Nephron progenitor cell (in vitro differentiated cells): ENCODE data around the gene PPP6R1.

Source experiments
- DNase-seq: peaks from one replicate; pipeline ENCODE4 v3.0.0; 2021
- H3K27ac Mint-ChIP-seq: 2 replicates; pipeline ENCODE4 v1.8.0; 2021; ENCODE audit warnings: mild to moderate bottlenecking, moderate library complexity, mixed read lengths
- H3K27me3 Mint-ChIP-seq: 2 replicates; pipeline ENCODE4 v1.8.0; 2021; ENCODE audit warnings: mild to moderate bottlenecking, low read depth, mixed read lengths; ENCODE audit not compliant: poor library complexity
- H3K36me3 Mint-ChIP-seq: 2 replicates; pipeline ENCODE4 v1.8.0; 2021; ENCODE audit warnings: low read depth, mixed read lengths
- H3K4me1 Mint-ChIP-seq: 2 replicates; pipeline ENCODE4 v1.8.0; 2021; ENCODE audit warnings: mixed read lengths
- H3K4me3 Mint-ChIP-seq: 2 replicates; pipeline ENCODE4 v1.8.0; 2021; ENCODE audit warnings: mild to moderate bottlenecking, moderate library complexity, mixed read lengths
- H3K9me3 Mint-ChIP-seq: 2 replicates; pipeline ENCODE4 v1.8.0; 2021; ENCODE audit warnings: mild to moderate bottlenecking, moderate library complexity, mixed read lengths
- CTCF ChIP-seq: fragments of 200-600 bp; sonication (generic); IDR thresholded peaks from 2 replicates; pipeline ENCODE4 v1.5.0; 2021; ENCODE audit warnings: antibody characterized with exemption

PPP6R1 gene

DNA sequence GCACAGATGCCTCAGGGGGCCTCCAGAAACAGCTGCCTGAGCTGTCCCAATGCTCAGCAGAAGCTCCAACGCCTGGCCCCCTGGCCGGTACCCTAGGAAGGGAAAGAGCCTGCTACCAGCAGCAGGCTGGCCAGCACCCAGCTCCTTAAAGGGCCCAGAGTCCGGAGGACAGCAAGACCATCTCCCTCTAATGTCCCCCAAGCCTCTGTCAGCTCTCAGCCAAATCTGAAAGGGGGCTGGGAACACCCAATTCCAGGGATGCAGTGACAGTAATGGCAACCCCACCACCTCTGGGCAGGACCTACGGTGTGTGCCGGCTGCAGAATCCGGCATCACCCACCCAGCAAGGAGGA, 4.2 kb downstream of the PPP6R1 start:
- H3K36me3 Mint-ChIP-seq, result no peaks in the 10 kb centered on the region
- no peaks in the 10 kb centered on the region for H3K9me3 Mint-ChIP-seq
- H3K4me3 Mint-ChIP-seq, result peak overlapping the region; percentile 65
- DNase-seq, result no peak
- peaks cover 73% of the 10 kb centered on the region for H3K4me1 Mint-ChIP-seq
- H3K27me3 Mint-ChIP-seq, result no peaks in the 10 kb centered on the region
- peak overlapping the region; percentile 88 for H3K27ac Mint-ChIP-seq
- no peak for TF ChIP-seq CTCF

- H3K36me3 Mint-ChIP-seq, result no peaks in the 10 kb centered on the region
- no peaks in the 10 kb centered on the region for H3K9me3 Mint-ChIP-seq
- DNase-seq, result no peak
- TF ChIP-seq CTCF, result no peak
- H3K4me3 Mint-ChIP-seq, result peak overlapping the region; percentile 65
- peak overlapping the region; percentile 88 for H3K27ac Mint-ChIP-seq
- H3K27me3 Mint-ChIP-seq, result no peaks in the 10 kb centered on the region
- H3K4me1 Mint-ChIP-seq, result peaks cover 71% of the 10 kb centered on the region
These were observed 4.8 kb downstream of the PPP6R1 start for GRCh38 chr19:55253842-55254624.

GRCh38 chr19:55252760-55253663, 5.8 kb downstream of the PPP6R1 start:
- Mint-ChIP-seq H3K9me3 (no peaks in the 10 kb centered on the region), H3K4me3 (no peak overlapping the region), H3K4me1 (peaks cover 81% of the 10 kb centered on the region), H3K27me3 (no peaks in the 10 kb centered on the region), H3K36me3 (no peaks in the 10 kb centered on the region), H3K27ac (peak overlapping the region; percentile 55)
- no peak for DNase-seq
- no peak for TF ChIP-seq CTCF

DNA sequence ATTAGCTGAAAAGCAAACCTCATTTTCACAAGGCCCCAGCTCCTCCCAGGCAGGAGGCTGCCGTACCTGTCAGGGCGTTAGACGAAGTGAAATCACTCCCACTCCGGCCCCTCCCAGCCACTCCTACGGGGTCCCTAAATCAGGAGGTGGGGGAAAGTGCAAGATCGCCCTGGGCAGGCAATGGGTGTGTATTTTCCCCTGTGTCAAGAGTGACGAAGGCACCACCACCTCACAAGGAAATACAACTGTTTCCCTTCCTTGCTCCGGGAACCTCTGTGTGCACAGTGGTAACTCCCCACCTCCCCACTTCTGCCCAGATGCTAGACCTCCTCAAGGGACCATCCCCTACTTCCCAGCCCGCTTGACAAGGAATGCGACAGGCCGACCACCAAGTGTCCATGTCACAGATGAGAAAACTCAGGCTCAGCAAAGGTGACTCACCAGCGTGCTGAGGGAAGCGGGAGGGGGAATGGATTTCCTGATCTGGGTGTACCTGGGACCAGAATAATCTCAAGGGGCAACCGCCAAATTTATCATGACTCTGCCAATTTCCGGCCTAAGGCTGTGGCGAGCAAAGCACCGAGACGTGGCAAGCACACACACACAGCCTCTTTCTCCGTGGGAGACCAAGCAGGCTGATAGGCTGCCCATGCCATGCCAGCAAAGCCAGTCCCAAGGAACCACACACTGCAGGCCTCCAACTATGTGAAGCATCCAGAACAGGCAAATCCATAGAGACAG, 7.3 kb downstream of the PPP6R1 start:
- Mint-ChIP-seq H3K27ac (peak overlapping the region; percentile 45), H3K4me1 (peaks cover 70% of the 10 kb centered on the region), H3K9me3 (no peaks in the 10 kb centered on the region), H3K4me3 (no peak overlapping the region), H3K36me3 (no peaks in the 10 kb centered on the region), H3K27me3 (no peaks in the 10 kb centered on the region)
- DNase-seq, result no peak
- no peak for TF ChIP-seq CTCF

DNA sequence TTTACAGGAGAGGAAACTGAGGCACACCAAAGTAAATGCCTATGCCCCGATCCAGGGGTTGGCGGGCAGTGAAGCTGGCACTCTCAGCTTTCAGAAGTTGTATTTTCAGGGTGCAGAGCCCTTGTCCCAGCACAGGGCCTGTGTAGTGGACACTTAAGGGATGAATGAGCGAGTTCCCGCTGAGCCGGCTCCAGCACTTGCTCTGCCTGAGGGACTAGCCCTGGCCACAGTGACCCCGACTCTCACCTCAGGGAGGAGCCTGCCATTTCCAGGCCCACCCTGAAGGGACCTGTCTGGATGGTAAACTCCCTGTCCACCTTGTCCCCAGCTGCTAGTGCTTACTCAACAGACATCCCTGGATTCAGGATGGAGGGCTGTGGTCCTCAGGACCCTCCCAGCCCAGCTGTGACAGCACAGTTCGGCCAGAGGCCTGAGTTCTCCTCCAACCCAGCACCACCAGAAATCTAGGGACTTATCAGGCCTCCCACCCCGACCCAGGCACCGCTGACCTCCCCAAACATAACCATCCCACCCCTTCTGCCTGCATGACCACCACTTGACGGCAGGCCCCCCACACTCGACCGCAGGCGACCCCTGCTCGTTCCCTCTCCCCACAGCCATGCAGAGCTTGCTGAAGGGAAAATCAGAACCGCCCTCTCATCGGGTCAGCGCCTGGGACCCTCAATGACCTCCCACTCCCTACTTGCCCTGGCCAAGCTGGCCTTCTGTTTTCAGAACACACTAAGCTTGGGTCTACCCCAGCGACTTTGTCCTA, 8.4 kb downstream of the PPP6R1 start:
- Mint-ChIP-seq H3K27me3 (no peaks in the 10 kb centered on the region), H3K4me1 (peaks cover 60% of the 10 kb centered on the region), H3K27ac (peak overlapping the region; percentile 91), H3K4me3 (no peak overlapping the region), H3K36me3 (no peaks in the 10 kb centered on the region), H3K9me3 (no peaks in the 10 kb centered on the region)
- TF ChIP-seq CTCF, result no peak
- peak; percentile 36 for DNase-seq
